ENCODE measurements around the gene USP12.
"Not testable (repeated sequence)": the region's sequence is repeated elsewhere in the genome, so short reads cannot be mapped to it uniquely, and the experiment has no call there.

The USP12 gene

DNA sequence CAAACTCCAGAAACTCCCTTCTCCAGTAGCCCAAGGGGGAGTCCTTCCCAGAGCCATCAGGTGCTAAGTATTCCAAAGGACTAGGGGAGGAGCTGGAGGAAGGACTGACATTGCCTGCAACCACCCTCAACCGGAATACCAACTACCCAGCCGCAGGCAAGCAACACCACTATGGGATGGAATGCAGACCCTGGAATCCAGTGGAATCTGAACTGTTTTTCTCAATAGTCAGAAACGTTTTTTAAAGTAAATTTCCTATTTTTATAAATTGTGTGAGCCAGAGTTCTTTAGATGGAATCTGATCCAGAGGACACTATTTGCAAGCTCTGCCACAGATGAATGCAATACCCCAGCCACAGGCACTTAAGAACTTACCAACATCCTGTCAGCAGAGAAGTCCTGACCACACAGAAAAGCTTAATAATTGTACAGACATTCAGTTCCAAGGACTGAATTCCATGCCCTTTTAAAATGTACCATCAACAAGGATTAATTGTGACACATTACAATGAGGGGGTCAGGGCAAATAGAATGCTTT lies 92.1 kb downstream of the USP12 start:
- DNase-seq (ENCODE audit: low read depth in 2 of 2): no peak

- DNase-seq (ENCODE audit: low read depth in 2 of 2): no peak
These were observed 94.2 kb downstream of the USP12 start for GRCh38 chr13:27077451-27077850.

- DNase-seq (ENCODE audit: low read depth in 2 of 2): no peak
These were observed 95.2 kb downstream of the USP12 start for GRCh38 chr13:27076421-27076820.

- DNase-seq (ENCODE audit: low read depth in 2 of 2): no peak
These were observed 98.4 kb downstream of the USP12 start for GRCh38 chr13:27073186-27073585.

GRCh38 chr13:27066123-27066522 lies 105.5 kb downstream of the USP12 start:
- not testable (repeated sequence) for DNase-seq (ENCODE audit: low read depth in 2 of 2)

GRCh38 chr13:27065582-27065981 lies 106.0 kb downstream of the USP12 start:
- no peak for DNase-seq (ENCODE audit: low read depth in 2 of 2)

GRCh38 chr13:27064252-27064995 lies 107.2 kb downstream of the USP12 start:
- no peak for DNase-seq (ENCODE audit: low read depth in 2 of 2)

DNA sequence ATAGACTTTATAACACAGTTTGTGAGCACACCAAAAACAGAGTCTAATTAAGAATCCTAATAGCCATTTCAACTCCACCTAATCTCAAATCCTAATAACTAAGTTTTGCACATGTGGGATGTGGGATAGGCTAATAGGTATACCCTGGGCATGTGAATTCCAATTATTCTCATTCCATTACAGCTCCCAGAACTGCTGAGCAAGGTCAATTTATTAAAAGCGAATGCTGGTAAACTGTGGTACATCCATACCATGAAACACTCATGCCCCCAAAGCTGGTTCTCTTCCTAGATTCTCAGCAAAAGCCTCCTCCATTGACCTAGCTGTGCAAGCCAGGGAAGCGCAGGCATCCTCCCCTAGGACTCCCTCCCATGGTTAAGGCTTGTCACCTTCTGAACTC lies 113.8 kb downstream of the USP12 start:
- no peak for DNase-seq (ENCODE audit: low read depth in 2 of 2)

DNA sequence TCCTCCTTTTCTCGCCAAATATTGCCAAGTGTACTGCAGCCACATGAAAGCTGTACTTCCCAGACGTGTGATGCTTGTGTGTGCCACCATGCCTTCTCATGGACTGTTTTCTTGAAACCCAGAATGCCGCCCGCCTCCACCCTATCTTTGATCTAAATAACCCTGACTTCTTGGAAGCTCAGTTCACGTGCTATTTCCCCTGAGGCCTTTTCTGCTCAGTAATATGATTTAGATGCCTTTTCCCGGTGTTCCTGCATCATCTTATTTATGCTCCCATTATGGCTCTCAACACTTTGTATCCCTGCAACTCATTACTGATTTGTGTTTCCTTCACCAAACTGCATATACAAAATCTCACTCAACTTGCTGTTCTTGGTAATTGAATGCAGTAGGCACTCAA lies 116.1 kb downstream of the USP12 start:
- DNase-seq (ENCODE audit: low read depth in 2 of 2): no peak

- DNase-seq (ENCODE audit: low read depth in 2 of 2): no peak
These were observed 116.9 kb downstream of the USP12 start for GRCh38 chr13:27054760-27055159.

DNA sequence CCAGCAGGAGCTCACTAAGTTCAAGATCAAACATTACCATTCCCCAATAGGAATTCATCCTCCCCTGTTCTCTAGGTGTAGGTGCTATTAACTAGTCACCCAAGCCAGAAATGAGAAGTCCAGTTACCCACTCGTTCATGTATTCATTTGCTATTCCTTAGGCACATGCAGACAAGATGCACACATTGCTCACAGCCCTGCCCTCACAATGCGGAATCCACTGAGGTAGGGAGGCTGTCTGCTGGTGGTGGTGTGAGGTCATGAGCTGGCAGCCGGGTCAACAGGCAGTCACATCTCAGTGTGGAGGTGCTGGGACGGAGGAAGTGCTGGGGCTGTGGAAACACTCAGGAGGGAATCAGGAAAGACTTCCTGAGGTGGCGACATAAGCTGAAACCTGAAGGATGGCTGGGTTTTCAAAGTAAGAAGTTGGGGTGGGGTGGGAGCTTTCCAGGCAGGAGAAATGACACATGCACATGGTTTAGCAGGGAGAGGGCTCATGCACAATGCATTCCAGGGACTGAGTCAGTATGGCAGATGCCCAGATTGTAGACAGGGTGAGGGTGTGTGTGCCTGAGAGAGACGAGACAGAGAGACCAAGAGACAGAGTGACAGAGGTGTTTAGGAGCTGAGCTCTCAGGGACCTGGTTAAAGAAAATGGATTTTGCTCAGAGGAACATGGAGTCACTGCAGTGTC lies 117.6 kb downstream of the USP12 start:
- no peak for DNase-seq (ENCODE audit: low read depth in 2 of 2)

GRCh38 chr13:27053210-27053884 lies 118.3 kb downstream of the USP12 start:
- no peak for DNase-seq (ENCODE audit: low read depth in 2 of 2)

DNA sequence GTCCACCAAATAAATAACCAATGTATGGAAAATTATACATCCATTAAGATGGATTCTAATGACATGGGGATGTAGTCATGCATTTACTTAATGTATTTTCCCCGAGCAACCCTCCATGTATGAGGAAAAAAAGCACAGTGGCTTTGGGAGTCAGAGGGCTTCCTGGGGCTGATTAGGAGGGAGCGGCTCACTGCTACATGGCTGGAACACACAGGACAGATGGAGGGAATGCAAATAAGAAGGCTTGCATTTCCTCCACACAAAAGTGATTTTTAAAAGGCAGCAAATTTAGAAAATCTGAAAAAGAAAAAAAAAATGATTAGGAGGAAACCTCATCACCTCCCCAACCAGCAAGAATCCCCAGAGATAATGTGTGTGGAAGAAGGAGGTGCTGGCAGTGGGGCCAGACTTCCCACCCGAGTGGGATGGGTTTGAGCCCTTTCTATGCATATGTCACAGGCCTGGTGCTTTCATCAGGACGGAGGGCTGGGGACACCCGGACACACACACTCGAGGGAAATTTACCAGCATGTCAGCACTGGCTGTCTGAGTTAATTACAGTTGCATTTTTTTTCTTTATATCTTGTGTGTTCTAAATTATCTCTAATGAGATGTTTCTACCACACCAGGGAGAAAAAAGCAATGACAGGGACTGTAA lies 118.9 kb downstream of the USP12 start:
- no peak for DNase-seq (ENCODE audit: low read depth in 2 of 2)

- no peak for DNase-seq (ENCODE audit: low read depth in 2 of 2)
These were observed 124.5 kb downstream of the USP12 start for GRCh38 chr13:27047081-27047480.

- DNase-seq (ENCODE audit: low read depth in 2 of 2): no peak
These were observed 126.6 kb downstream of the USP12 start for GRCh38 chr13:27044837-27045570.

DNA sequence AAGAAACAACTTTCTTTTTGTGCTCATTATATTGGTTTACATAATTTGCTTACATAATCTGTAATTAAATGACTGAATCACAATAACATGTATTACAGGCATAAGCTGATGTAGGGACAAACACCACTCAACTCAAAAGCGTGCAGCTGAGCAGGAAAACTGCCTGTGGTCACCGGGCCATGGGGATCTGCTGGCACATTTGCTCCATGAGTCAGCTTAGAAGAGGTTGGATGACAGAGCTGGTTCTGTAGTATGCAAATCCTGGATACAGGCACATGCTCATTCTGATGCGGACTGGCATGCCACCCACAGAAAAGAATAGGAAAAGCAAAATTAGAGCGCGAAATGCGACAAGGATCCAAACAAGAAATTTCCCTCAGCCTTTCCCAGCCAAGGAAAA lies 128.6 kb downstream of the USP12 start:
- DNase-seq (ENCODE audit: low read depth in 2 of 2): no peak

GRCh38 chr13:27041341-27041740 lies 130.3 kb downstream of the USP12 start:
- no peak for DNase-seq (ENCODE audit: low read depth in 2 of 2)

- DNase-seq (ENCODE audit: low read depth in 2 of 2): no peak
These were observed 130.8 kb downstream of the USP12 start for GRCh38 chr13:27040826-27041108.

DNA sequence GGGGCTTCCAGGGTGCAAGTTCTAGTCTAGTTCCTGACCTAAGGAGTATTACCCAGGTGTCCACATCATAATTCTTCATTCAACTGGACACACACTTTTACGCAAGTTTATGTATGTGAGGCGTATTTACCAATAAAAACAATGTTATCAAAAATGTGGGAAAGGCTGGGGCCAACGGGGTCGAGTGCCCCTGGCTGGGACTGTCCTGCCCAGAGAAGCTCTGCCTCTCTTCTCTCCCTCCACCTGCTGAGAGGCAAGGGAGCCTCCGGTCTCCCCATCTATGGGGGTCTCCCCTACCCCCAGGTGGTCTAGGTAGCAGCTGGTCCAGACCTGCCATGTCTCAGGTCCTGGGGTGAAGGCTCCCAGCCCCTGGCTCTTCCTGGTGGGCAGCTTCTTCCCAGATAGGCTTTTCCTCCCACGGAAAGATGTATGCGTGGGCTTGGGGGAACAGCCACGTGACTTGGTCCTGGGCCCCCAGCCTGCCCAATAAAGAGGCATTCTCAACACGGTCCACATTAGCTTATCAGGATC lies 132.4 kb downstream of the USP12 start:
- no peak for DNase-seq (ENCODE audit: low read depth in 2 of 2)

DNA sequence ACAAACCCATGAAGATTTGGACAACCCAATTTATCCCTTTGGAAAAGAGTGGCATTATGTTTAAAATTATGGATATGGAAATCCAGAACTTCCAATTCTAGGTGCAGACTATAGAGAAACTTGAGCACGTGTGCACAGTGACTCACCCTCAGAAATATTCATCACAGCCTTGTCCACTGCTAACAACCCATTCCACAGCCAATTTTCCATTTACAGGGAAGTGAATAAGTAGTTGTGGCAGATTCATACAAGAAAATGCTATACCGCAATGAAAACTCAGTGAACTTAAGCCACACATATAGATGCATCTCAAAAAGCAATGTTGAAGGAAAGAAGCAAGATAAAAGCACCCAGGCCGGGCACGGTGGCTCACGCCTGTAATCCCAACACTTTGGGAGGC lies 133.3 kb downstream of the USP12 start:
- DNase-seq (ENCODE audit: low read depth in 2 of 2): no peak

DNA sequence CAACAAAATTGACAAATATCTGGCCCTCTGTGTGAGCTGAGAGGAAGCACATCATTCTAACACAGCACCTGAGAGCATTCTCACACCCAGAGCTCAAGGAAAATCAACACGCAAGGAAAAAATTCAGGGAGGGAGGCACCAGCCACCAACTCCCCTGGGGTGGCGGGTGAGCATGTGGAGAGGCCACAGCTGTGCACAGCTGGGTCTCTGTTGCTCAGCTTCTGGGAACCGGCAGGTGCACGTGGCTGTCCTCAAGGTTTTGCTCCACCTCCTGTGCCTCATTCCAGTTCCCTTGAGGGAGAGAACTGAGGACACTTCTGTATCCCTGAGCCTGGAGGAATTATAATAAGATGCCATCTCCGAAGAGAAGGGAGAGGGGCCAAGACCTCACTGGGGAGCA lies 134.0 kb downstream of the USP12 start:
- no peak for DNase-seq (ENCODE audit: low read depth in 2 of 2)

All from stimulated activated CD4-positive, alpha-beta T cell treated with anti-CD3 and anti-CD28 coated beads, Interleukin-12 subunit alpha, Interleukin-12 subunit beta, amount 100 ng/mL, for 24 hours (primary cell).